BJ (cell line): ENCODE results near the gene NDUFB10. TPM values are rescaled to one million over a fixed set of nuclear protein-coding genes. Genes with fewer than 3 reads are reported as not detected.

Experiments used
- CTCF ChIA-PET: fragments of 350-600 bp; formaldehyde crosslinking; extraction: SDS; loops from one replicate; lab custom pipeline; 2021; ENCODE audit warnings: antibody characterized with exemption, inconsistent platforms; lab: Yijun Ruan, JAX
- POLR2A ChIA-PET: fragments of 300-600 bp; sonication (Branson Sonifier 250); formaldehyde crosslinking; extraction: SDS; loops from one replicate; lab custom pipeline; 2021; ENCODE audit warnings: antibody characterized with exemption; lab: Charles Lee
- DNase-seq: peaks from one replicate; pipeline ENCODE4 v3.0.0-alpha.2; 2011; ENCODE audit warnings: low read depth
- H3K27me3 ChIP-seq: 2 replicates; pipeline ENCODE4 v1.6.0; 2011; ENCODE audit warnings: low read length; ENCODE audit not compliant: control insufficient read depth, insufficient read depth
- H3K36me3 ChIP-seq: 2 replicates; pipeline ENCODE4 v1.5.1; 2011; ENCODE audit warnings: low read length; ENCODE audit not compliant: control insufficient read depth, insufficient read depth
- H3K4me3 ChIP-seq: 2 replicates; pipeline ENCODE4 v1.5.1; 2011; ENCODE audit warnings: low read depth, mild to moderate bottlenecking, control low read depth, low read length
- polyA plus RNA-seq: library from polyadenylated mRNA; depleted of rRNA; stranded (reverse); fragments of >200 nt; gene quantifications from 2 replicates; pipeline ENCODE4 v1.2.3, GENCODE V29; 2011
- TF ChIP-seq, protein P1 (sequence below): IDR thresholded peaks from 2 replicates; pipeline ENCODE4 v1.5.1; 2011; ENCODE audit warnings: low read depth, mild to moderate bottlenecking, control low read depth, inconsistent platforms, low read length, moderate library complexity; ENCODE audit not compliant: insufficient read depth

NDUFB10 gene
- polyA plus RNA-seq, 1 experiment: 183 TPM

DNA sequence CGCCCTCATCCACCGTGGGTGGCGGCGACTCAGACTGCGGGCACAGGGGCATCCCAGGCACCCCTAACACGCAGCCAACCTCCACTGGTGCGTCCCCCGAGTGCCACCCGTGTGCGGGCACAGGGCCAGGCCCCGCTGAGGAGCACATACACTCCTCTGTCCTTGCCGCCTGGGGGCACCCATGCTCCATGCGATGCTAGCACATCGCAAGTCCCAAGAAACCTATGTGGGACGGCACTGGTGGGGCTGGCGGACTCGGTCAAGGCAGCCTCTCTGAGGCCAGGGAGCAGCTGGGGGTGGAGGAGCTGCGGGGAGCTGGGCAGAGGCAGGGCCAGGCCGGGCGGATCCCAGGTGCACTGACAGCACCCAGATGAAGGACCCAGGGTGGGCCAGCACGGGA lies 46.3 kb downstream of the NDUFB10 start:
- no peak for DNase-seq
- TF ChIP-seq, protein P1, sequence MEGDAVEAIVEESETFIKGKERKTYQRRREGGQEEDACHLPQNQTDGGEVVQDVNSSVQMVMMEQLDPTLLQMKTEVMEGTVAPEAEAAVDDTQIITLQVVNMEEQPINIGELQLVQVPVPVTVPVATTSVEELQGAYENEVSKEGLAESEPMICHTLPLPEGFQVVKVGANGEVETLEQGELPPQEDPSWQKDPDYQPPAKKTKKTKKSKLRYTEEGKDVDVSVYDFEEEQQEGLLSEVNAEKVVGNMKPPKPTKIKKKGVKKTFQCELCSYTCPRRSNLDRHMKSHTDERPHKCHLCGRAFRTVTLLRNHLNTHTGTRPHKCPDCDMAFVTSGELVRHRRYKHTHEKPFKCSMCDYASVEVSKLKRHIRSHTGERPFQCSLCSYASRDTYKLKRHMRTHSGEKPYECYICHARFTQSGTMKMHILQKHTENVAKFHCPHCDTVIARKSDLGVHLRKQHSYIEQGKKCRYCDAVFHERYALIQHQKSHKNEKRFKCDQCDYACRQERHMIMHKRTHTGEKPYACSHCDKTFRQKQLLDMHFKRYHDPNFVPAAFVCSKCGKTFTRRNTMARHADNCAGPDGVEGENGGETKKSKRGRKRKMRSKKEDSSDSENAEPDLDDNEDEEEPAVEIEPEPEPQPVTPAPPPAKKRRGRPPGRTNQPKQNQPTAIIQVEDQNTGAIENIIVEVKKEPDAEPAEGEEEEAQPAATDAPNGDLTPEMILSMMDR: no peak
- H3K27me3 ChIP-seq: no peaks in the 10 kb centered on the region
- ChIA-PET POLR2A (no interaction called here), CTCF (interaction anchor here (3.8 kb wide), 1 partner anchor 17 kb away, joined by 20 read pairs; no protein-coding TSS in a partner anchor)
- H3K36me3 ChIP-seq: peaks cover 38% of the 10 kb centered on the region
- no peak overlapping the region for H3K4me3 ChIP-seq

DNA sequence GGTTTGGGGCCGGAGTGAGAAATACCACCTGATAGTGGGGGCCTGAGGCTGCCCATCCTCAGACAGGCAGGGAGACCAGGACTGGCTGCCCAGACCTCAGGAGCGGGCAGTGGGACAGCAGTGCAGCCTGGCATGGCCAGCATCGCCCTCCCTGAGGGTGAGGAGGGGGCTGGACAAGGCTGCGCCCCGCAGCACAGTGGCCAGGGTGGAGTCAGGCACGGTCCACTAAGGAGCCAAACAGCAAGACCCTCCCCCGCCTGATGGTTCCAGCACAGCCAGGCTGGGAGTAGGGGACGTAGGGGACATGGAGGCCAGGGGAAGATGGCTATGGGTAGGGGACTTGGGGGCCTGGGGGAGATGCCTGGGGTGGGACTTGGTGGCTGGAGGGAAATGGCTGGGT lies 47.0 kb downstream of the NDUFB10 start:
- ChIA-PET POLR2A (no interaction called here), CTCF (interaction anchor here (3.8 kb wide), 1 partner anchor 17 kb away, joined by 20 read pairs; no protein-coding TSS in a partner anchor)
- Histone ChIP-seq H3K36me3 (peaks cover 32% of the 10 kb centered on the region), H3K27me3 (no peaks in the 10 kb centered on the region), H3K4me3 (no peak overlapping the region)
- no peak for DNase-seq
- TF ChIP-seq, protein P1: no peak

DNA sequence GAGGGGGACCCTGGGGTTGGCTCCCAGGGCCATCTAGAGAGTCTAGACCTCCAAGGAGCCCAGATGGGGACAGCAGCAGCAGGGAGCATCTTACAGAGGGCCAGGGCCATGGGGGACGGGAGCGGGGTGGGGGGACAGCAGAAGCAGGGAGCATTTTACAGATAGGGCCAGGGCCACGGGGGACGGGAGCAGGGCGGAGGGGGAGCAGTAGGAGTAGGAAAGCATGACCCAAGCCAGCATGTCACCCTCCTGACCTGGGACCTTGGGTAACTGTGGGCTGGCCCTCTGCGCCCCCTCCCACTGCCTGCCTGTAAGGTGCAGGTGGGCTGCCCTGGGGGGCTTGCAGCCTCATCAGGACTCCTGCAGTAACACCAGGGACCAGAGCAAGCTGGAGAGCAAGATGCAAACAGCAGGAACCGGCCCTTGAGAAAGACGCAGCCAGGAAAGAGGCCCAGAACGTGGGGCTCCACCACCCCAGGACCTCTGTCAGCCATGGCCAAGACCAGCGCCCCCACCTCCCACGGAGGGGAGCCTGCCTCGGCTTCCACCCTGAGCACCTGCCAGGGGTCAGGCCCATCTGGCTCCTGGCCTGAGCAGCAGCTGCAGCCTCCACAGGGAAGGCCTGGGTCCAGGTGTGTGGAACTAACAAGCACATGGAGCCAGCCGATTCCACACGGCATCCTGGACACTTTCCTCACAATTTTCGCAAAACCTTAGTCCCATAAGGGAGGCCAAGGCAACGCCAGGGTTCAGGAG lies 47.9 kb downstream of the NDUFB10 start:
- no peak for DNase-seq
- Histone ChIP-seq H3K36me3 (peaks cover 23% of the 10 kb centered on the region), H3K4me3 (peak overlapping the region; percentile 77; the same call in 1 of the 2 replicates), H3K27me3 (no peaks in the 10 kb centered on the region)
- ChIA-PET POLR2A (interaction anchor here (0.7 to 2.1 kb wide), 2 partner anchors 43 to 148 kb away, joined by 3 to 7 read pairs; partner anchors contain the start of genes RPS2 and TRAF7), CTCF (interaction anchor here (0.9 to 3.8 kb wide), 2 partner anchors 16 to 133 kb away, joined by 6 to 20 read pairs; no protein-coding TSS in a partner anchor)
- TF ChIP-seq, protein P1: no peak

DNA sequence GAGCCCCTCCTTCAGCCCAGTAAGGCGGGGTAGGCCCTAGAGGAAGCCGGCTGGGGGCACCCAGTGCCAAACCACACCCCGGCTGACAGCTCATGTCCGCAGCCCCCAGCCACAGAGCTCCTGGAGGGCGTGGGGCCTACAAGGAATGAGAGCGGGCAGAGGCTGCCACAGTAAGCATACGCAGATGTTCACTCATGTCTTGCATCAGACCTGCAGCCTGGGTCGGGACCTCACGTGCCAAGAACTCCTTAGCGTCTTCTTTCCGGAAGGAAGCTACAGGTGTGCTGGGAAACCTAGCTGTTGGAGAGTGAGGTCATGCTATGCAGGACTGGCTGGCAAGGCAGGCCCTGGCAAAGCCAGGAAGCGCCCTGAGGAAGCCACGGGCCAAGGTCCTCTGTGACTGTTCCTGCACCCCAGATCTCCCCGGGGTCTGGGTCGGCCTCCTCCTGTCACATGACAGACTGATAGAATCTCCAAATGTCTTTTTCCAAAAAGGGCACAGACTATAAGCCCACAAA lies 48.7 kb downstream of the NDUFB10 start:
- peaks cover 16% of the 10 kb centered on the region for H3K36me3 ChIP-seq
- POLR2A ChIA-PET: interaction anchor here (0.7 to 2.1 kb wide), 2 partner anchors 43 to 147 kb away, joined by 3 to 7 read pairs; partner anchors contain the start of genes RPS2 and TRAF7
- H3K27me3 ChIP-seq: no peaks in the 10 kb centered on the region
- peak; percentile 27 for DNase-seq
- CTCF ChIA-PET: interaction anchor here (0.9 to 3.8 kb wide), 2 partner anchors 15 to 132 kb away, joined by 6 to 20 read pairs; no protein-coding TSS in a partner anchor
- TF ChIP-seq, protein P1: no peak
- H3K4me3 ChIP-seq: peak overlapping the region; percentile 77

DNA sequence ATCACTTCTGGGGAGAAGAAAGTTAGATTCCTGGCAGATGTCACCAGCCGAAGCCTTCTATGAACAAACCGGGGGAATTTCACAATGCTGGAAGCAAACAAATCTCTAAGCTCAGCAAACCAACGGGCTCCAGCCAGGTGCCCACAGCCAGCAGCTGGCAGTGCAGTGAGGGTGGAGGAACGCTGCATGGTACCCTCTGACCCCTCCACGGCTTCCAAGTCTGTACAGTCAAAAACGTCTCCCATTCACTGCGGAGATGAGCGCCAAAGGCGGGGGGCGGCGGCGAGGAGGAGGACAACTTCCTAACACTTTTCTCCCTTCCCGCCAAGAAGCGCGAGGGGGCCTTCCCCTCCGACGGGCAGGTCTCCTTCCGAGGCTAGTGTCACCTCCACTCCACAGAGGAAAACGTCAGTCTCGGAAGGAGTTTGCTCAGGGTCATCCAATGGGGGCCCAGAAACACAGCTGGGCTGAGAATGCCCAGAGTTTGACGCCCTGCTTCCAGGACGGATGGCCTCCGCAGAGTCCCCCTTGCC lies 49.4 kb downstream of the NDUFB10 start:
- peaks cover 12% of the 10 kb centered on the region for H3K36me3 ChIP-seq
- no peaks in the 10 kb centered on the region for H3K27me3 ChIP-seq
- TF ChIP-seq, protein P1: no peak
- ChIA-PET CTCF (interaction anchor here (0.7 to 3.8 kb wide), 2 partner anchors 14 to 132 kb away, joined by 4 to 20 read pairs; no protein-coding TSS in a partner anchor), POLR2A (interaction anchor here (2.1 kb wide), 1 partner anchor 147 kb away, joined by 7 read pairs; the partner anchor contains the start of gene TRAF7)
- H3K4me3 ChIP-seq: peak overlapping the region; percentile 77
- no peak for DNase-seq
